ENCODE data around the gene MEGF6. TPM values are rescaled to one million over a fixed set of nuclear protein-coding genes. Genes with fewer than 3 reads are reported as not detected.

Gene MEGF6
- 10 to 100 TPM; 12.4 to 15.8 TPM for total RNA-seq
- long read RNA-seq, partial matches to known transcripts: 3 of 11 reads
- long read RNA-seq, other reads (novel, unspliced or antisense): 8 of 11 reads

- DNase-seq: peak; percentile 87
- peak; percentile 86 to 88 for ATAC-seq
- intact Hi-C loops (cut with DNase I): no loop called here
Observed at GRCh38 chr1:3611170-3612019, at the start of gene MEGF6. Gene MEGF6 (minus strand): TSS chr1:3611508. CDS start chr1:3611268, 240 bp downstream.

- intact Hi-C loops (cut with DNase I): no loop called here
- ATAC-seq: no peak
- no peak for DNase-seq
Observed at GRCh38 chr1:3660704-3661103, 49.4 kb upstream of the MEGF6 start.

GRCh38 chr1:3659093-3659492 lies 47.8 kb upstream of the MEGF6 start:
- intact Hi-C loops (cut with DNase I): no loop called here
- ATAC-seq: no peak
- DNase-seq: no peak

GRCh38 chr1:3658231-3658615 lies 46.9 kb upstream of the MEGF6 start:
- no peak for DNase-seq
- intact Hi-C loops (cut with DNase I): no loop called here
- no peak for ATAC-seq

GRCh38 chr1:3657578-3658230 lies 46.4 kb upstream of the MEGF6 start:
- intact Hi-C loops (cut with DNase I): no loop called here
- DNase-seq: no peak
- no peak for ATAC-seq

- ATAC-seq (no peak), DNase-seq (no peak)
- intact Hi-C loops (cut with DNase I): no loop called here
Observed at GRCh38 chr1:3657096-3657475, 45.8 kb upstream of the MEGF6 start.

GRCh38 chr1:3656450-3657095 lies 45.3 kb upstream of the MEGF6 start:
- ATAC-seq (no peak), DNase-seq (no peak)
- intact Hi-C loops (cut with DNase I): no loop called here

- intact Hi-C loops (cut with DNase I): no loop called here
- ATAC-seq (peak; percentile 16 to 21), DNase-seq (no peak)
Observed at GRCh38 chr1:3654549-3655281, 43.4 kb upstream of the MEGF6 start.

- intact Hi-C loops (cut with DNase I): no loop called here
- no peak for DNase-seq
- no peak for ATAC-seq
Observed at GRCh38 chr1:3653286-3653618, 41.9 kb upstream of the MEGF6 start.

GRCh38 chr1:3652548-3653285 lies 41.4 kb upstream of the MEGF6 start:
- no peak for DNase-seq
- no peak for ATAC-seq
- intact Hi-C loops (cut with DNase I): no loop called here

GRCh38 chr1:3651930-3652547 lies 40.7 kb upstream of the MEGF6 start, which contains the start of gene TP73:
Gene TP73 (plus strand): TSS chr1:3652516. CDS start chr1:3682366, 29,850 bp downstream.
- peak; percentile 14 to 30 for ATAC-seq
- intact Hi-C loops (cut with DNase I): no loop called here
- no peak for DNase-seq

- intact Hi-C loops (cut with DNase I): no loop called here
- no peak for ATAC-seq
Observed at GRCh38 chr1:3651026-3651929, 40.0 kb upstream of the MEGF6 start.

GRCh38 chr1:3650248-3651025 lies 39.1 kb upstream of the MEGF6 start:
- intact Hi-C loops (cut with DNase I): no loop called here
- no peak for ATAC-seq
- no peak for DNase-seq

More at GRCh38 chr1:3651026-3651929, 40.0 kb upstream of the MEGF6 start:
- DNase-seq: no peak

- DNase-seq (peak; percentile 94), ATAC-seq (peak; percentile 92 to 94)
- intact Hi-C loops (cut with DNase I): no loop called here
Observed at GRCh38 chr1:3649342-3650247, 38.3 kb upstream of the MEGF6 start, which contains the start of gene WRAP73. Gene WRAP73 (minus strand): TSS chr1:3650103. CDS start chr1:3649999, 104 bp downstream.

- intact Hi-C loops (cut with DNase I): no loop called here
- no peak for ATAC-seq
- DNase-seq: no peak
Observed at GRCh38 chr1:3646596-3646995, 35.3 kb upstream of the MEGF6 start.
